ENCODE measurements around the gene NUP58.

Gene NUP58

GRCh38 chr13:25301347-25302113 is at the start of gene NUP58:
TSS of gene NUP58 (plus strand) at chr13:25301625. CDS start at chr13:25301774, 149 bp downstream.
- DNase-seq (ENCODE audit: low read depth, low spot score), result peak; percentile 86

DNA sequence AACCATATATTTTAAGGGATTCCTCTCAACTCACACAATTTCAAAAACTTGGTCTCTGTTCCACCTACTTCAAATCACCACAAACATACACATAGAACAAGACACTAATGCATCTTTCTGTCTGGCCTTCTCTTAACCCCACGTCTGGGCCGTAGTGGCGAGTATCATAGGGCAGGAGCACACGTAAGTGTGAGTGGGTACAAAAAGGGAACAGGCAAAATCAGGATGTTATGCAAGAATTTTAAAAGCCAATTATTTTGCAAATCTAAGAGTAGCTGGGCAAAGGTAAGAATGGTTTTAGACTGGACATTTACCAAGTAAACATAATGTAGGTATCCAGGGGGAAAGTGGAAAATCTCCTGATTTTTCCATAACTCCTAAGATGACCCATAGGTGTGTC is 49.2 kb upstream of the NUP58 start:
- DNase-seq (ENCODE audit: low read depth, low spot score), result no peak

GRCh38 chr13:25252752-25253151 is 48.7 kb upstream of the NUP58 start:
- DNase-seq (ENCODE audit: low read depth, low spot score), result no peak

- DNase-seq (ENCODE audit: low read depth, low spot score), result no peak
These were observed 47.7 kb upstream of the NUP58 start for GRCh38 chr13:25253702-25254101.

DNA sequence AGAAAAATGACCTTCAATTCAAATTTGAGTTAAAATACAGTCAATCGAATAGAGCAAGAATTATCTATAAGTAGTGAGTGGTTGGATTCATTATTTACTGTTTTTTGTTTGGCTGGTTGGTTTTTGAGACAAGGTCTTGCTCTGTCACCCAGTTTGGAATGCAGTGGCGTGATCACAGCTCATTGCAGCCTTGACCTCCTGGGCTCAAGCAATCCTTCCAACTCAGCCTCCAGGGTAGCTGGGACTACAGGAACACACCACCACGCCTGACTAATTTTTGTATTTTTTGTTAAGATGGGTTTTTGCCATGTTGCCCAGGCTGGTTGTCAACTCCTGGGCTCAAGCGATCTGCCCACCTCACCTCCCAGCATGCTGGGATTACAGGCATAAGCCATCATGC is 39.2 kb upstream of the NUP58 start:
- no peak for DNase-seq (ENCODE audit: low read depth, low spot score)

DNA sequence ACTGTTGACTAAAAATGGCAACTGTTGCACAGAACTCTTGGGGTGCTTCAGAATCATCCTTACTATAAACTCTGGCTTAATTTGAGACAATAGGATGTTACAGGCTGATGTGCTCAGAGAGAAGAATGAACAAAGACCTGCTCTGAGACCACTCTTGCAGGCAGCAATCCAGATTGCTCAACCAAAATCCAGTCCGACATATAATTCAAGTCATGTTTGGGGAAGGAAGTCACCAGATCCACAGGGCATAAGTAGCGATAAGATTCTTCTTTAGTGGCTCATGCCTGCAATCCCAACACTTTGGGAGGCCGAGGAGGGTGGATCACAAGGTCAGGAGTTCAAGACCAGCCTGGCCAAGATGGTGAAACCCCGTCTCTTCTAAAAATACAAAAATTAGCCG is 34.7 kb upstream of the NUP58 start:
- DNase-seq (ENCODE audit: low read depth, low spot score), result no peak

GRCh38 chr13:25267715-25268114 is 33.7 kb upstream of the NUP58 start:
- DNase-seq (ENCODE audit: low read depth, low spot score), result no peak

DNA sequence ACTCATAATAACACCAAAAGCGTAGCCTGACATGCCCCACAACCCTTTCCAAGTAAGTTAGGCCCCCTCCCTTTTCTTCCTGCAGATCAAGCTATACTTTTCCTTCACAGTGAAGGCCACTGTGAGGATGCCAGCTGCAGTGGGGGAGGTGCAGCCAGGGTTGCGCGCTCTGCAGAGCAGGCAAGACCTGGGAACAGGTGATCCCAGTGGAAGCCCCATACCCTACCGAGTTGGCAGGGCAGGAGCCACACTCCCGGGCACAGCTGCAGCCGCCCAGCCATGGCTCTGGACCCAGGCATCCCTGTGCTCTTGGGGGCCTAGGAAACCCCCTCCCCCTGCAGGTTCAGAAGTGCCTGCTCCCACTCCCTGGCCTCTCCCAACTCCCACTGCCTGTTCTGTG is 32.9 kb upstream of the NUP58 start:
- no peak for DNase-seq (ENCODE audit: low read depth, low spot score)

DNA sequence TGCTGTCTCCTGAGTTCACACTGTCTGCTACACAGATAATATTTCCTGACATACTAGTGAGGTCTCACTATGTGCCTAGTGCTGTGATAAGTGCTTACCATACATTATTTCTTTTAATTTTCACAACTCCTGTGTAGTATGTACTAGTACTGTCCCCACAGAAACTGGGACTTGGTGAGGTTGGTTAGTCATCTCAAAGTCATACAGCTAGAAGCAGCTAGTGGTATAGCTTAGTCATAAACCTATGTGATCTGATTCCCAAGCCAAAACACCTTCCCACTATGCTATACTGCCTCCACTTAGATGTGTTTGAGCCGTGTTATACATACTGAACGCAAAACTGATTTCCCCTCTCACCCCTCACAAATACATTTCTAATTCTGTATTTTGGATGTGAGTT is 24.7 kb upstream of the NUP58 start:
- DNase-seq (ENCODE audit: low read depth, low spot score), result no peak

GRCh38 chr13:25280396-25280795 is 21.0 kb upstream of the NUP58 start:
- no peak for DNase-seq (ENCODE audit: low read depth, low spot score)

DNA sequence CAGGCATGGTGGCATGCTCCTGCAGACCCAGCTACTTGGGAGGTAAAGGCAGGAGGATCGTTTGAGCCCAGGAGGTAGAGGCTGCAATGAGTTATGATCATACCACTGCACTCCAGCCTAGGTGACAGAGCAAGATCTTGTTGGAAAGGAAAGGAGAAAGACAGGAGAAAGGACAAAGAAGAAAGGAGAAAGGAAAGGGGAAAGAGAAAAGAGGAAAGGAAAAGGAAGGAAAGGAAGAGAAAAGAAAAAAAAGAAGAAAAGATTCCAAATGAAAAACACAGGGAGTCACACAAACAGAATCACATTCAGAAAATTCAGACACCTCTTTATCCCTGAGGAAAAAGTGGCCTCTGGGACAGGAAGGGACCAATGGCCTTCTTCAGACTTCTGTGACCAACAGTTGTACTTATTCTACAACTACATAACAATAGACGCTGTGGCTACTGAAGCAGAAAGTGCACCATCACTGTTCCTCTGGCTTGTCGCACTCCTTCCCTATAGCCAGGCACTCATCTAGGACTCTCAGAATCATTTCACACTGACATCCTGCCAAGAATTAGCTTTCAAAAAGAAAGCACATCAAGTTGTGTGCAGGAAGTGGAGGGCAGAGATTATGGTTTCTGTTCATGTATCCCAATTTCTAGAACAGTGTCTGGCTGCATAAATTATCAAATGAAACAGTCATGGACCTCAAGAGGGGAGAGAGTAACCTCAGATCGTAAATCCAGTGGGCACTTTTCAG is 20.1 kb upstream of the NUP58 start:
- no peak for DNase-seq (ENCODE audit: low read depth, low spot score)

DNA sequence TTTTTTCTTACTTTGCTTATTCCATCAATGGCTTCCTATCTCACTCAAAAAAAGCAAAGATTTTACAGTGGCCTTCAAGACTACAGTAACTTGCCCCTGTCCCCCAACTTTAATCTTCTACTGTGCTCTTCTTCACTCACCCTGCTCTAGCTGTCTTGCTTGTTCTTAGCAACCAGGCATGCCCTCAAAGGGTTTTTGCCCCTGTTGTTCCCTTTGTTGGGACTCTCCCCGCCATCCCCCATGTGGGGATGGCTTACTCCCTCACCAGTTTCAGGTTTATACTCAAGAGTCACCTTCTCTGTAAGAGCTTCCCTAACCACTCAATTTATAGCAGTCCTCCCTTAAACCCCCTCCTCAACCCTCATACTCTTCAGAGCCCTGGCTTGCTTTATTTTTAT is 19.5 kb upstream of the NUP58 start:
- DNase-seq (ENCODE audit: low read depth, low spot score), result no peak

DNA sequence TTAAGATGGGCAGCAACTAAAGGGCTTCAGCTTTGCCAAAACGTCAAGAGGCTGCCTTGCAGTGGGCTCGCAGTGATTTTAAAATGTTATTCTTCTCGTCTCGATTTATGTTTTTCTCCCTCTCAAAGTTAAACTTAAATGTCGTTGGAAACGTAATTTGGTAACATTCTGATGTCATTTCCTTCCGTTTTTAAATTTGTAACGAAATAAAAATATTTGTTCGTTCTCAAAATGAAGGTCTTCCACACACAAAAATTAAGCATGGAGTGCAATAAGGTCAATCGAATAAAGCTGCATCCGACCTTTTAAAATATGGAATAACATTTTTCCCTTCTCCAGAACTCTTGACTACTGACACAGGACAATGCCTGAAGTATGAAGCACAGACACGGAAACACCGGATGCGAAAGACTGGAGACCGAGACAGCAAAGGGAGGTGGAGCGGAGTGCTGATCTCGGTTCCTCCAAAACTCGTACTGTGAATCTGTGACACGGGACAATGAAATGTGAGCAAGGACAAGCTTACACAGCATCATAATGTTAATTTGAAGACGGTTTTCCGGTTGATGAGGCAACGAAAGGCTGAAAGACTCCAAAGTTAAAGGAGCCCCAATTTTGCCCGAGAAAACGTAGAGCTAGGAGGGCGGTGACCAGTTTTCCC is 15.0 kb upstream of the NUP58 start:
- DNase-seq (ENCODE audit: low read depth, low spot score), result peak; percentile 10

DNA sequence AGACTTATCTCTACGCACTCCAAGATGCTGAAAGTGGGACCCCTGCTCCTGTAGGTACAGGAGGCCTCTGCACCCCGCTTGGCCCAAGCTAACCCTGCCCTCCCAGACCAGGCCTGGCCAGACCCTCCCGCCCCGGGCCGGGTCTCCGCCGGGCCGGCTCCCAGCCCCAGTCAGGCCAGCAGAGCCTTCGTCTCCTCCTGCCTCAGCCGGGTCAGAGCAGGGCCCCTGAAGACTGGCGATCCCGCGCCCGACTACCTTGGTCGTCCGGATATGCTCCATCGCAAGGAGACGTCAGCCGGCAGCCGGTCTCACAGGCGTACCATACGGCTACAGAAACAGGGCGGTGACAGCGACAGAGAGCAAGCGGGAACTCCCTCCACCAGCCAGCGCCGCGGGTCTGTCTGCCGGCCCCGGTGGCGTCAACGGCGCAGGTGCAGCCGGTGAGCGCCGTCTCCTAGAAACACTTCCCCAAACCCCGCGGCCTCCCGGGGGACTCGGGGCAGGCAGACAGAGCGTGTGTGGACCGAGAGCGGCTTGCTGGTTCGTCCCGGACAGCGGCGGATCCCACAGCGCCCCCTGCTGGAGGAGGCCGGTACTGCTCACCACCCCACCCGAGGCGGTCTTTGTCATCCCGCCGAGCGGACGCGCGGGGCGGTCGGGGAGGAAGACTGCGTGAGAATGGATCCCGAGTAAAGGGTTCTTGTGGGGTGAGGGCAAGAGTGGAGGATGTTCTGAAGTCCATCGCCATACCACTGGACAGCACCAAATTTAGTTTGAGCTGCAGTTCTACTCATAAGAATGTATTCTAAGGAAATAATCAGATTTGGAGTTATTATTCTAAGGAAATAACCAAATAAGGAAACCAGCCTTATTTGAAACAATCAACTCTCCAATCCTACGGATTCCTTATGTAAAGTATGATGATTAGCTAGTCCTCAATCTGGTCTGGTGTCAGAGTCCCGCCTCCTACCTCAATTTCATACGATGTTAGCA is 14.2 kb upstream of the NUP58 start, which contains the start of gene MTMR6:
Gene MTMR6, minus strand, starts transcription at position 520 of the 993 bp plus-strand sequence. Its CDS starts 241 bp downstream, at position 279.
- DNase-seq (ENCODE audit: low read depth, low spot score), result peak; percentile 93

GRCh38 chr13:25288966-25289365 is 12.5 kb upstream of the NUP58 start:
- no peak for DNase-seq (ENCODE audit: low read depth, low spot score)

DNA sequence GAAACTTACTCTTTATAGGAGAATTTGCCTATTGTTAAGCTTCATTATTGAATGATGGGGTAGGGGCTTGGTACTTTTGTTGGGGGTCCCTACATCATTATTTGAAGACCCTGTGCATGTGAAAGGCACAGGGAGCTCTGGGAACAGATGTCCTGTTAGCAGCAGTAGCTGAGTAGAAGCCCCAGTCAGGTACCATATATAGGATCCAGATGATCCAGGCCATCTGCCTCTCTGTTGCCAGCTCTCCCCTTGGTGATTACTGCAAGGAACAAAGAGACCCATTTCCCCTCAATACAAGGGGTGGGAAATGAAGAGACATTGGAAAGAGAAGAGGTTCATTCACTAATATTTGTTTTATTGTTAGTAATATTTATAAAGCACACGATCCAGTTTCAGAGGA is 9.7 kb upstream of the NUP58 start:
- DNase-seq (ENCODE audit: low read depth, low spot score), result no peak

DNA sequence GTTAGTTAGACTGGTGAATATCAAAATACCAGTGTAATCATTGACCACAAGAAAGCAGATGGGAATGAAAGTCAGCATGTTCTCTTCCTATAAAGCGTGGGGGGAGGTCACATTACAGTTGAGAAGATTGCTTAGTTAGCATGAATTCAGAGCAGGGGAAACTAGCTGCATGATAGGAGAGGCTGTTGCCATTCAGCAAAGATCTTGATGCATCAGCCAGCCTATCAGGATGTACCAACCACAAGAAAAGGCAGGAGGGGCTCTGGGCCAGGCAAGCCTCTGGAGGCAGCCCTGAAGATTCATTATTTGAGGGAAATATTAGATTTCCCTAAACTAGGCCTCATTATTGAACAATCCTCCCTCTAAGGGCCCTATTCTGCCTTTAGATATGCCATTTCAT is 9.1 kb upstream of the NUP58 start:
- DNase-seq (ENCODE audit: low read depth, low spot score), result no peak

DNA sequence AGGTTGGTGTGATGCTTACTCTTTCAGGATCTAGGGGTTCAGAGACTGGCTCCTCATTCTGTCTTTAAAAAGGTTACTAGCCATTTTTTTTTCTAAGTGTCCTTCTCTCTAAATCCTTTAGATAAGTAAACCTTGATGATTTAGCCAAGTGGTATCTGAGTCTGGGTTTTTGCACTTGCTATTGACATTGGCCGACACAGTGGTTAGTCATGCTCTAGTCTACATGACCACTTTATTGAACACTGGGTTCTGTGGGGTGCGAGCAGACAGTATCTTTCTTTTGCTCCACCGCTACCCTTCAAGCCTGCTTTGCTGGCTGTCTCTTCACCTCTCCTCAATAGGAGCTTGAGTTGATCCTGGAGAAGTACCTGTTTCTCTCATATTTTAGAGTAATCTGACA is 6.2 kb upstream of the NUP58 start:
- no peak for DNase-seq (ENCODE audit: low read depth, low spot score)

DNA sequence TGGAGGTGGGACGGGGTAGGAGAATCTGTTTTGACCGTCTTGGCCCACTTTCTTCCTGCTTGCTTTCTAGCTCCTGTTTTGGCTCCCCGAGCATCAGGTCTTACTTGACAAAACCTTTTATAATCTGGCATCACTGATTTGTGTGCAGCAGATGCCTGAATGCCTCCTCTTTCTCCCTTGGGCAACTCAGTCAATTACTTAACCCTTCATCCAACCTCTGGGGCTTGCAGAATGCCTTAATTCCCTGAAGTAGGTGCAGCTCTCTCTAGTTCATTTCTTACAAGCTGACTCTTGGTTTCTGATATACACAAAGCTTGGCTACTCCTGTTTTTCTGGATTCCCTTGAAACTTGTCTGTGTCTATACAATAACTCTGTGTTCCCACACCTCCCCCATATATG is 5.7 kb upstream of the NUP58 start:
- no peak for DNase-seq (ENCODE audit: low read depth, low spot score)

- DNase-seq (ENCODE audit: low read depth, low spot score), result no peak
These were observed 521 bp upstream of the NUP58 start for GRCh38 chr13:25300861-25301346.

DNA sequence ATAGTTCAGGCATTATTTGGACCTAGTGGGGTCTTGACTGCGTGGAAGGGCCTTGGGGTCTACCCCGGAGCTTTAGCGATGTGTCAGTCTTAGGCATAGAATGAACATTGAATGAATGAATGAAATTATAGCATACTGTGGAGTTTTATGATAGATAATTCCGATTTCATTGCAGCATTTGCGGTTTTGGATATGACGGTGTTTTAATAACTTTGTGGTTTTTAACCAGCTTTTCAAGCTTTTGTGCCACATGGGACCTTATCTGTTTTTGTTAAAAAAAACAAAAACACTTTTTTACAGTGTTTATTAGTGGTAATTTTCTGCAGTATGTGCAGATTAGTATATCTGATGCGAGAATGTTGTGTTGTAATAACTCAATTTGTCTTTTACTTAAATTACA is 696 bp downstream of the NUP58 start:
- no peak for DNase-seq (ENCODE audit: low read depth, low spot score)

Data from ELF-1 (cell line).